ENCODE results near the gene GMEB2. TPM values are rescaled to one million over a fixed set of nuclear protein-coding genes. Genes with fewer than 3 reads are reported as not detected.
A peak's percentile ranks its signal among the peaks of the same experiment; 100 is the strongest.

Gene GMEB2
- total RNA-seq, 1 experiment from 2014 or later = 8.4 TPM

DNA sequence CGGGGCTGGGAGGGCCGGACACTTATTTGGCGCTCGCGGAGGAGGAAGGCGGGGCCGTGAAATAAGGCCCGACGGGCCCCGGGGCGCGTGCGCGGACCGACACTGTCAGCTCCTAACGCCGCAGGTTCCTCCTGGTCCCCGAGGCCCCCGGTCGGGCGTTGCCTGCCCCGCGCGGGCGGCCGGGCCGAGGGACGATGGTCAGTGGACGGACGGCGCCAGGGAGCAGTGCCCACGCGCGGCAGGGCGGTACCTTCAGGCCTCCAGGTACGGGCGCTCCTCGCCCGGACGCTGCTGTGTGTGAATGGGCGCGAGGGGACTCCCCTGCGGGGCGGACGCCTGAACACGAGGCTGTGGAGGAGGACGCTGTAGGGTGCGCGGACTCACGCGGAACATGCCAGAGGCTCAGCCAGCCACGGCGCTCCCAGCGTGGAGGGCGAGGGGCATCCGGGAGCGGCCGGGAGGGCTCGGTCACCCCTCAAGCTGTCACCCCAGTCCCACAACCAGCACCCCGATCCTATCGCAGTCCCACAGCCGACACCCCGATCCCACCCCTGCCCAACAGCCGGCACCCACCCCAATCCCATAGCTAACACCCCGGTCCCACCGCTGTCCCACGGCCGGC, 339 bp upstream of the GMEB2 start:
- Histone ChIP-seq H3K36me3 (ENCODE audit: insufficient read depth, low read length) (no peaks in the 10 kb centered on the region), H3K4me3 (ENCODE audit: low read length) (peak overlapping the region; percentile 85), H3K4me1 (ENCODE audit: low read length) (peaks cover 19% of the 10 kb centered on the region), H3K9me2 (replicated peaks; ENCODE audit: insufficient read depth, low read length) (no peaks in the 10 kb centered on the region), H3K27ac (ENCODE audit: low read length) (peak overlapping the region; percentile 39; the same call in 1 of the 2 replicates), H3K9me3 (ENCODE audit: low read length) (no peaks in the 10 kb centered on the region), H2AFZ (ENCODE audit: low read length) (peak overlapping the region; percentile 71), H3K9ac (ENCODE audit: low read length) (peak overlapping the region; percentile 98), H3K79me2 (ENCODE audit: low read length) (peaks cover 40% of the 10 kb centered on the region), H3K27me3 (ENCODE audit: low read length) (no peaks in the 10 kb centered on the region), H3K4me2 (ENCODE audit: low read depth, low read length, poor library complexity, severe bottlenecking) (peak overlapping the region; percentile 86), H4K20me1 (ENCODE audit: insufficient read depth, low read depth, low read length) (no peaks in the 10 kb centered on the region)
- peak; percentile 97 for DNase-seq

DNA sequence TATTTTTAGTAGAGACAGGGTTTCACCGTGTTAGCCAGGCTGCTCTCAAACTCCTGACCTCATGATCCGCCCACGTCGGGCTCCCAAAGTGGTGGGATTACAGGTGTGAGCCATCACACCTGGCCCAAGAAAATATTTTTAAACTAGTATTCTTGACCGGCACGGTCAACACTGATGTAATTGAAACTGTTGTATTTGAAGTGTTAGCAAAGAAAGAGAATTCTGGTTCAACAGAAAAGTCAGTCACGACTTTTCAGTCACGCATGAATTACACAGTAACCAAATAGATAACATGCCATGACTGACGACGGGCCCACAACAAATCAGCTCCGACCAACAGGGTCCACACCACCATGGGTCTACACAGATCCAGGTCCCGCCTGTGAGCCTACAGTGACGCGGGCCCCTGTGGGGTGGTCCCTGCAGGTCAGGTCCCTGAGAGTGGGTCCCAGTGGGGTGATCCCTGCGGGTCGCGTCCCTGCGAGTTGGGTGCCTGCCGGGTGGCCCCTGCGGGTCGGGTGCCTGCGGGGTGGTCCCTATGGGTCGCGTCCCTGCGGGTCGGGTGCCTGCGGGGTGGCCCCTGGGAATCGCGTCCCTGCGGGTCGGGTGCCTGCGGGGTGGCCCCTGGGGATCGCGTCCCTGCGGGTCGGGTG, 1.0 kb downstream of the GMEB2 start:
- no peaks in the 10 kb centered on the region for H3K36me3 ChIP-seq (ENCODE audit: insufficient read depth, low read length)
- peak overlapping the region; percentile 98 for H3K9ac ChIP-seq (ENCODE audit: low read length)
- H3K27me3 ChIP-seq (ENCODE audit: low read length) = no peaks in the 10 kb centered on the region
- H3K9me2 ChIP-seq (replicated peaks; ENCODE audit: insufficient read depth, low read length) = no peaks in the 10 kb centered on the region
- peak overlapping the region; percentile 89 for H3K27ac ChIP-seq (ENCODE audit: low read length)
- no peaks in the 10 kb centered on the region for H4K20me1 ChIP-seq (ENCODE audit: insufficient read depth, low read depth, low read length)
- peak; percentile 73 for DNase-seq
- peak overlapping the region; percentile 76 for H3K4me3 ChIP-seq (ENCODE audit: low read length)
- H3K4me2 ChIP-seq (ENCODE audit: low read depth, low read length, poor library complexity, severe bottlenecking) = peak overlapping the region; percentile 94
- peaks cover 19% of the 10 kb centered on the region for H3K4me1 ChIP-seq (ENCODE audit: low read length)
- H3K79me2 ChIP-seq (ENCODE audit: low read length) = peaks cover 51% of the 10 kb centered on the region
- H3K9me3 ChIP-seq (ENCODE audit: low read length) = no peaks in the 10 kb centered on the region
- H2AFZ ChIP-seq (ENCODE audit: low read length) = no peak overlapping the region

- H3K36me3 ChIP-seq (ENCODE audit: insufficient read depth, low read length) = no peaks in the 10 kb centered on the region
- no peak for DNase-seq
- no peaks in the 10 kb centered on the region for H3K9me3 ChIP-seq (ENCODE audit: low read length)
- H3K9me2 ChIP-seq (replicated peaks; ENCODE audit: insufficient read depth, low read length) = no peaks in the 10 kb centered on the region
- no peak overlapping the region for H3K4me3 ChIP-seq (ENCODE audit: low read length)
- peaks cover 19% of the 10 kb centered on the region for H3K4me1 ChIP-seq (ENCODE audit: low read length)
- no peak overlapping the region for H3K4me2 ChIP-seq (ENCODE audit: low read depth, low read length, poor library complexity, severe bottlenecking)
- H3K27ac ChIP-seq (ENCODE audit: low read length) = no peak overlapping the region
- no peak overlapping the region for H3K9ac ChIP-seq (ENCODE audit: low read length)
- H4K20me1 ChIP-seq (ENCODE audit: insufficient read depth, low read depth, low read length) = no peaks in the 10 kb centered on the region
- H3K79me2 ChIP-seq (ENCODE audit: low read length) = peaks cover 65% of the 10 kb centered on the region
- no peaks in the 10 kb centered on the region for H3K27me3 ChIP-seq (ENCODE audit: low read length)
- H2AFZ ChIP-seq (ENCODE audit: low read length) = no peak overlapping the region
Measured at GRCh38 chr20:63624486-63624885, 2.4 kb downstream of the GMEB2 start.

DNA sequence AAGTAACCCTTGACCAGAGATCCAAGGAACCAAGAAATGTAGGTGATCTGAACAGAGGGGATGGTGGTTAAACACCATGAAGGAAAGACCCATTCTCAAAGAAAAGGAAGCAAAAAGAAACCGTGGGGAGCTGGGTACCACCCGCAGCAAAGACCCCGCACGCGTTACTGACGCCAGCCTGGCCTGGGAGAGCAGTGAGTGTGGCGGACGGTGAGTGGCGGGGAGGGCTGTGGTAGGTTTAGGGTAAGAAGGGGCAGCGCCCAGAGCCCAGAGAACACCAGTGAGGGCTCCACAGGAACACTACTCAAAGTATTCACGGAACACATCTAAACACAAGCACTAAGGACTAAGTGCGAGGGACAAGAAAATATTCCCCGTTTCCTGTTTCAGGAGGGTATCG, 4.2 kb downstream of the GMEB2 start:
- DNase-seq = no peak

GRCh38 chr20:63622096-63622495, 4.8 kb downstream of the GMEB2 start:
- H3K36me3 ChIP-seq (ENCODE audit: insufficient read depth, low read length) = no peaks in the 10 kb centered on the region
- H3K4me3 ChIP-seq (ENCODE audit: low read length) = no peak overlapping the region
- no peak overlapping the region for H2AFZ ChIP-seq (ENCODE audit: low read length)
- no peak for DNase-seq
- H3K79me2 ChIP-seq (ENCODE audit: low read length) = peaks cover 77% of the 10 kb centered on the region
- no peak overlapping the region for H3K9ac ChIP-seq (ENCODE audit: low read length)
- H3K9me3 ChIP-seq (ENCODE audit: low read length) = no peaks in the 10 kb centered on the region
- 0 out of 2 replicates have a peak, but pooled peaks cover 3% of the 10 kb centered on the region for H4K20me1 ChIP-seq (ENCODE audit: insufficient read depth, low read depth, low read length)
- peaks cover 9% of the 10 kb centered on the region for H3K4me1 ChIP-seq (ENCODE audit: low read length)
- no peak overlapping the region for H3K27ac ChIP-seq (ENCODE audit: low read length)
- H3K9me2 ChIP-seq (replicated peaks; ENCODE audit: insufficient read depth, low read length) = no peaks in the 10 kb centered on the region
- no peaks in the 10 kb centered on the region for H3K27me3 ChIP-seq (ENCODE audit: low read length)
- no peak overlapping the region for H3K4me2 ChIP-seq (ENCODE audit: low read depth, low read length, poor library complexity, severe bottlenecking)

More for the DNA sequence above, 4.2 kb downstream of the GMEB2 start:
- no peaks in the 10 kb centered on the region for H3K36me3 ChIP-seq (ENCODE audit: insufficient read depth, low read length)
- no peak overlapping the region for H2AFZ ChIP-seq (ENCODE audit: low read length)
- H4K20me1 ChIP-seq (ENCODE audit: insufficient read depth, low read depth, low read length) = 0 out of 2 replicates have a peak, but pooled peaks cover 3% of the 10 kb centered on the region
- H3K27ac ChIP-seq (ENCODE audit: low read length) = no peak overlapping the region
- peaks cover 77% of the 10 kb centered on the region for H3K79me2 ChIP-seq (ENCODE audit: low read length)
- no peak overlapping the region for H3K9ac ChIP-seq (ENCODE audit: low read length)
- H3K4me1 ChIP-seq (ENCODE audit: low read length) = peaks cover 9% of the 10 kb centered on the region
- H3K9me3 ChIP-seq (ENCODE audit: low read length) = no peaks in the 10 kb centered on the region
- H3K4me3 ChIP-seq (ENCODE audit: low read length) = no peak overlapping the region
- H3K9me2 ChIP-seq (replicated peaks; ENCODE audit: insufficient read depth, low read length) = no peaks in the 10 kb centered on the region
- no peak overlapping the region for H3K4me2 ChIP-seq (ENCODE audit: low read depth, low read length, poor library complexity, severe bottlenecking)
- H3K27me3 ChIP-seq (ENCODE audit: low read length) = no peaks in the 10 kb centered on the region

DNA sequence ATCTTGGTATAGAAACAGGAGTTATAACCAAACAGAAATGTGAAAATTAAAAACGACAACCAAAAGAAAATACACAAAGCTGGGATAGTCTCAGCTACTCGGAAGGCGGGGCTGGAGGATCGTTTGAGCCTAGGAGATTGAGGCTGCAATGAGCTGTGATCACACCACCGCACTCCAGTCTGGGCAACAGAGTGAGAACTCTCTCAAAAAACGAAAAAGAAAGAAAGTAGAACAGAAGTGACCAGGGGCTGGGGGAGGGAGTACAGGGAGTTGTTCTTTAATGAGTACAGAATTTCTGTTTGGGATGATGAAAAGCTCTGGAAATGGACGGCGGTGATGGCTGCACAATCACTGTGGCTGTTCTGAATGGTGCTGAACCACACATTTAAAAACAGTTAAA, 5.9 kb downstream of the GMEB2 start:
- no peak for DNase-seq
- Histone ChIP-seq H3K36me3 (ENCODE audit: insufficient read depth, low read length) (no peaks in the 10 kb centered on the region), H3K4me3 (ENCODE audit: low read length) (no peak overlapping the region), H3K27ac (ENCODE audit: low read length) (no peak overlapping the region), H4K20me1 (ENCODE audit: insufficient read depth, low read depth, low read length) (0 out of 2 replicates have a peak, but pooled peaks cover 3% of the 10 kb centered on the region), H3K9me3 (ENCODE audit: low read length) (no peaks in the 10 kb centered on the region), H3K27me3 (ENCODE audit: low read length) (no peaks in the 10 kb centered on the region), H3K9ac (ENCODE audit: low read length) (no peak overlapping the region), H2AFZ (ENCODE audit: low read length) (no peak overlapping the region), H3K79me2 (ENCODE audit: low read length) (peaks cover 72% of the 10 kb centered on the region), H3K4me2 (ENCODE audit: low read depth, low read length, poor library complexity, severe bottlenecking) (no peak overlapping the region), H3K4me1 (ENCODE audit: low read length) (peaks cover 8% of the 10 kb centered on the region), H3K9me2 (replicated peaks; ENCODE audit: insufficient read depth, low read length) (no peaks in the 10 kb centered on the region)

DNA sequence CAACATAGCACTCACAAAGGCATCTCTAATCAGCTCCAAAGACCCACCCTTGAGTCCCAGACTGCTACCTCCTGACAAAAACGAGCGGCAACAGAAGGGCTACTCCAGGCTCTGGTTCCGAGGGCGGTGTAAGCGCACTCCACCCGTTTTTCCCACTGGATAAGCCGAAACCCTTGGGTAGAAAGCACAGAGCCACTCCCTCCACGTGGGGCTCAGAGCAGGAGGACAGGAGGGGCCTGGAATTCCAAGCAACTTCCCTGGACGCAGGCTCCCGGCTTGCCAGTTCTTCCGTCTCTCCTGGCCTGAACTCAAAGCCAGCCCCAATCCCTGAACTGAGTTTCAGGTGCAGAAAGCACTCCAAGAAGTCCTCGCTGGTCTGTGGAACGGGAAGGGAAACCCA, 7.4 kb downstream of the GMEB2 start:
- no peaks in the 10 kb centered on the region for H3K9me2 ChIP-seq (replicated peaks; ENCODE audit: insufficient read depth, low read length)
- H3K27me3 ChIP-seq (ENCODE audit: low read length) = no peaks in the 10 kb centered on the region
- no peak overlapping the region for H3K4me2 ChIP-seq (ENCODE audit: low read depth, low read length, poor library complexity, severe bottlenecking)
- H3K27ac ChIP-seq (ENCODE audit: low read length) = no peak overlapping the region
- 0 out of 2 replicates have a peak, but pooled peaks cover 3% of the 10 kb centered on the region for H4K20me1 ChIP-seq (ENCODE audit: insufficient read depth, low read depth, low read length)
- H3K4me3 ChIP-seq (ENCODE audit: low read length) = no peak overlapping the region
- DNase-seq = no peak
- no peaks in the 10 kb centered on the region for H3K4me1 ChIP-seq (ENCODE audit: low read length)
- H3K9ac ChIP-seq (ENCODE audit: low read length) = no peak overlapping the region
- no peaks in the 10 kb centered on the region for H3K9me3 ChIP-seq (ENCODE audit: low read length)
- no peak overlapping the region for H2AFZ ChIP-seq (ENCODE audit: low read length)
- H3K36me3 ChIP-seq (ENCODE audit: insufficient read depth, low read length) = no peaks in the 10 kb centered on the region
- H3K79me2 ChIP-seq (ENCODE audit: low read length) = peaks cover 67% of the 10 kb centered on the region

- no peak for DNase-seq
- Histone ChIP-seq H3K4me1 (ENCODE audit: low read length) (no peaks in the 10 kb centered on the region), H3K9me2 (replicated peaks; ENCODE audit: insufficient read depth, low read length) (no peaks in the 10 kb centered on the region), H3K27me3 (ENCODE audit: low read length) (no peaks in the 10 kb centered on the region), H3K4me3 (ENCODE audit: low read length) (no peak overlapping the region), H3K27ac (ENCODE audit: low read length) (no peak overlapping the region), H3K79me2 (ENCODE audit: low read length) (peaks cover 65% of the 10 kb centered on the region), H3K36me3 (ENCODE audit: insufficient read depth, low read length) (no peaks in the 10 kb centered on the region), H4K20me1 (ENCODE audit: insufficient read depth, low read depth, low read length) (0 out of 2 replicates have a peak, but pooled peaks cover 3% of the 10 kb centered on the region), H3K4me2 (ENCODE audit: low read depth, low read length, poor library complexity, severe bottlenecking) (no peak overlapping the region), H3K9ac (ENCODE audit: low read length) (no peak overlapping the region), H2AFZ (ENCODE audit: low read length) (no peak overlapping the region), H3K9me3 (ENCODE audit: low read length) (no peaks in the 10 kb centered on the region)
Measured at GRCh38 chr20:63619086-63619485, 7.8 kb downstream of the GMEB2 start.
